Adrenal gland (tissue), 5 donors: ENCODE measurements around the gene EFNA2.

Experiments used
- CTCF ChIP-seq, 6 experiments: fragments of 450-650 bp in 4 of 6; fragments of 200-600 bp in 2 of 6; sonication (generic) in 1 of 6; IDR thresholded peaks; 1 replicate in 5 of 6; 2 replicates in 1 of 6; pipeline versions ENCODE4 v1.5.1 to v1.8.0; 2016 to 2021; ENCODE audit warnings: antibody characterized with exemption in 6 of 6, mild to moderate bottlenecking in 2 of 6, moderate library complexity in 1 of 6
- POLR2A ChIP-seq, 2 donors: fragments of 450-650 bp; IDR thresholded peaks; one replicate each; pipeline ENCODE4 v1.6.1; 2017; ENCODE audit warnings: antibody characterized with exemption in 2 of 2, mild to moderate bottlenecking in 2 of 2, moderate library complexity in 1 of 2
- donor health status: DM: no; HTN: no; CAD: no.

GRCh38 chr19:1286487-1287353, 1.0 kb downstream of the EFNA2 start:
- TF ChIP-seq CTCF (IDR thresholded peaks at IDR 0.05) (no peak), POLR2A (IDR thresholded peaks at IDR 0.05) (no peak)
